K562 (cell line): Measurements from ENCODE around the gene ABCC10. TPM values are rescaled to one million over a fixed set of nuclear protein-coding genes. Genes with fewer than 3 reads are reported as not detected.

Experiments
- CBFB ChIP-seq: sonication (generic); formaldehyde crosslinking; IDR thresholded peaks from 2 replicates; pipeline ENCODE4 v1.4.0; 2020; ENCODE audit warnings: mild to moderate bottlenecking, missing genetic modification reagents
- CREB3L1 ChIP-seq: fragments of 450-650 bp; IDR thresholded peaks from 2 replicates; pipeline ENCODE4 v1.6.1; 2014; ENCODE audit warnings: low read depth, mild to moderate bottlenecking, moderate library complexity, borderline replicate concordance
- FOXM1 ChIP-seq, 2 experiments: fragments of 450-650 bp in 1 of 2; sonication (generic) in 1 of 2; formaldehyde crosslinking in 1 of 2; IDR thresholded peaks; 2 replicates each; pipeline versions ENCODE4 v1.6.1 to v1.9.0; 2017 to 2022; ENCODE audit warnings: low read depth in 2 of 2, mild to moderate bottlenecking in 2 of 2, missing genetic modification reagents in 1 of 2, moderate library complexity in 1 of 2
- JUND ChIP-seq, 2 experiments: IDR thresholded peaks; 2 replicates in 1 of 2; 3 replicates in 1 of 2; pipeline ENCODE4 v1.6.1; 2011; ENCODE audit warnings: borderline replicate concordance in 2 of 2, low read depth in 2 of 2, low read length in 2 of 2, improper control_type of control experiment in 1 of 2, missing biosample characterization in 1 of 2, missing genetic modification characterization in 1 of 2, missing genetic modification reagents in 1 of 2
- MNT ChIP-seq, 2 experiments: fragments of 450-650 bp; conservative IDR thresholded peaks; 2 replicates each; pipeline ENCODE4 v1.6.1; 2017; ENCODE audit warnings: mild to moderate bottlenecking in 2 of 2, moderate library complexity in 2 of 2
- NR2C2 ChIP-seq, 2 experiments: fragments of 200-800 bp in 1 of 2; sonication (Bioruptor generic) in 1 of 2; sonication (generic) in 1 of 2; formaldehyde crosslinking in 1 of 2; IDR thresholded peaks; 2 replicates each; pipeline versions ENCODE4 v1.6.1 to v1.8.0; 2016 to 2022; ENCODE audit warnings: mild to moderate bottlenecking in 1 of 2, missing compliant biosample characterization in 1 of 2, missing genetic modification characterization in 1 of 2, missing genetic modification reagents in 1 of 2
- PHF20 ChIP-seq: fragments of 450-650 bp; IDR thresholded peaks from 2 replicates; pipeline ENCODE4 v1.6.1; 2018; ENCODE audit not compliant: partially characterized antibody
- SOX6 ChIP-seq: fragments of 450-650 bp; IDR thresholded peaks from 2 replicates; pipeline ENCODE4 v1.6.1; 2014; ENCODE audit warnings: mild to moderate bottlenecking
- THAP12 ChIP-seq: fragments of 250-450 bp; sonication (Bioruptor Pico); IDR thresholded peaks from 2 replicates; pipeline ENCODE4 v1.9.0; 2021; ENCODE audit warnings: mild to moderate bottlenecking, inconsistent platforms
- THRAP3 ChIP-seq: fragments of 450-650 bp; IDR thresholded peaks from 2 replicates; pipeline ENCODE4 v1.6.1; 2016; ENCODE audit warnings: mild to moderate bottlenecking, inconsistent platforms, borderline replicate concordance
- polyA plus RNA-seq, 8 experiments: library from polyadenylated mRNA; depleted of rRNA in 4 of 8; stranded (reverse) in 5 of 8; unstranded in 3 of 8; fragments of >200 nt; fragmentation: Nextera tagmentation in 2 of 8; fragmentation: Illumina TruSeq in 1 of 8; extraction: Ambion mirVana in 2 of 8; extraction: Trizol in 1 of 8; gene quantifications; 2 replicates each; pipeline versions ENCODE4 v1.2.1 to v1.2.3, GENCODE V29; 2011 to 2014; ENCODE audit warnings: inconsistent platforms in 1 of 8, missing spikeins in 1 of 8
- total RNA-seq, 7 experiments: library from RNA; depleted of rRNA in 6 of 7; stranded (reverse); fragments of >200 nt in 6 of 7; fragmentation: Illumina TruSeq in 2 of 7; extraction: Trizol in 2 of 7; gene quantifications; 2 replicates each; pipeline versions ENCODE4 v1.2.1 to v1.2.3, GENCODE V29; 2011 to 2021; ENCODE audit warnings: low replicate concordance in 1 of 7

Gene ABCC10
- total and polyA plus RNA-seq, 9 of the 15 experiments (the other 6 are each of a cell fraction or from before 2014, with no cell fraction given), result 2.4 to 29.1 (median 13.7) TPM

- TF ChIP-seq PHF20 (peak; percentile 37), MNT (conservative IDR thresholded peaks at IDR 0.05) (0 out of 4 replicates have a peak, but pooled peaks of 1 of the 2 experiments have one; percentile 14), CBFB (0 out of 2 replicates have a peak, but pooled peaks have one; percentile 9), THRAP3 (no peak), JUND (IDR thresholded peaks at IDR 0.05; ENCODE audit: borderline replicate concordance, low read depth, low read length) (no peak), JUND (tag; IDR thresholded peaks at IDR 0.05; ENCODE audit: borderline replicate concordance, low read depth, low read length) (0 out of 3 replicates have a peak, but pooled peaks have one; percentile 8), THAP12 (CRISPR knock-in tag) (no peak), CREB3L1 (no peak), FOXM1 (IDR thresholded peaks at IDR 0.05; ENCODE audit: low read depth) (no peak), FOXM1 (CRISPR knock-in tag; IDR thresholded peaks at IDR 0.05; ENCODE audit: low read depth) (0 out of 2 replicates have a peak, but pooled peaks have one; percentile 7), SOX6 (0 out of 2 replicates have a peak, but pooled peaks have one; percentile 13), NR2C2 (CRISPR knock-in tag; IDR thresholded peaks at IDR 0.05) (0 out of 2 replicates have a peak, but pooled peaks have one; percentile 43), NR2C2 (tag; IDR thresholded peaks at IDR 0.05) (no peak)
Observed at GRCh38 chr6:43428112-43428570, 800 bp downstream of the ABCC10 start (continued).
